SU-DHL-6 (cell line): ENCODE results near the gene AP1S1.

ENCODE experiments used
- EZH2phosphoT487 ChIP-seq: fragments of 200-600 bp; sonication (generic), shearing (Covaris generic); conservative IDR thresholded peaks from 2 replicates; pipeline ENCODE4 v1.6.1; 2018; ENCODE audit warnings: mild to moderate bottlenecking, antibody characterized with exemption, low read length, moderate library complexity, mixed read lengths
- TF ChIP-seq, protein P1 (sequence below): fragments of 200-600 bp; sonication (generic); IDR thresholded peaks from one replicate; pipeline ENCODE4 v1.5.1; 2017; ENCODE audit warnings: antibody characterized with exemption, mild to moderate bottlenecking, low read length, moderate library complexity; ENCODE audit not compliant: insufficient read depth, poor library complexity, severe bottlenecking

DNA sequence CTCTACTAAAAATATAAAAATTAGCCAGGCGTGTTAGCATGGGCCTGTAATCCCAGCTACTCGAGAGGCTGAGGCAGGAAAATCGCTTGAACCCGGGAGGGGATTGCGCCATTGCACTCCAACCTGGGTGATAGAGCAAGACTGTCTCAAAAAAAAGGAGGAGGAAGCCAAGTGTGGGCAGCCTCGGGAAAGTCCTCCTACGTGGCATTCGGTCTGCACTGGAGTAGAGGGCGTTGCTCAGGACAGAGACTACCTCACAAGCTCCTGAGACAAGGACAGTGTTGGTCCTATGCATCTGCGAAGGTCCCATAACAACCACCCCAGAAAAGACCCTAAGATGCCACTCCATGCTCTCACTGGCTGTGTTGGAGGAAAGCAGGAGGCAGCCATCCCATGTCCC lies 37.4 kb upstream of the AP1S1 start:
- TF ChIP-seq, protein P1, sequence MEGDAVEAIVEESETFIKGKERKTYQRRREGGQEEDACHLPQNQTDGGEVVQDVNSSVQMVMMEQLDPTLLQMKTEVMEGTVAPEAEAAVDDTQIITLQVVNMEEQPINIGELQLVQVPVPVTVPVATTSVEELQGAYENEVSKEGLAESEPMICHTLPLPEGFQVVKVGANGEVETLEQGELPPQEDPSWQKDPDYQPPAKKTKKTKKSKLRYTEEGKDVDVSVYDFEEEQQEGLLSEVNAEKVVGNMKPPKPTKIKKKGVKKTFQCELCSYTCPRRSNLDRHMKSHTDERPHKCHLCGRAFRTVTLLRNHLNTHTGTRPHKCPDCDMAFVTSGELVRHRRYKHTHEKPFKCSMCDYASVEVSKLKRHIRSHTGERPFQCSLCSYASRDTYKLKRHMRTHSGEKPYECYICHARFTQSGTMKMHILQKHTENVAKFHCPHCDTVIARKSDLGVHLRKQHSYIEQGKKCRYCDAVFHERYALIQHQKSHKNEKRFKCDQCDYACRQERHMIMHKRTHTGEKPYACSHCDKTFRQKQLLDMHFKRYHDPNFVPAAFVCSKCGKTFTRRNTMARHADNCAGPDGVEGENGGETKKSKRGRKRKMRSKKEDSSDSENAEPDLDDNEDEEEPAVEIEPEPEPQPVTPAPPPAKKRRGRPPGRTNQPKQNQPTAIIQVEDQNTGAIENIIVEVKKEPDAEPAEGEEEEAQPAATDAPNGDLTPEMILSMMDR: no peak
- no peak for TF ChIP-seq EZH2phosphoT487
